RPMI8226 (cell line): ENCODE results near the gene ABCF1.
"Not testable (repeated sequence)": the region's sequence is repeated elsewhere in the genome, so short reads cannot be mapped to it uniquely, and the experiment has no call there.

Experiments
- DNase-seq: peaks from one replicate; pipeline ENCODE4 v3.0.0-alpha.2; 2015

ABCF1 gene

DNA sequence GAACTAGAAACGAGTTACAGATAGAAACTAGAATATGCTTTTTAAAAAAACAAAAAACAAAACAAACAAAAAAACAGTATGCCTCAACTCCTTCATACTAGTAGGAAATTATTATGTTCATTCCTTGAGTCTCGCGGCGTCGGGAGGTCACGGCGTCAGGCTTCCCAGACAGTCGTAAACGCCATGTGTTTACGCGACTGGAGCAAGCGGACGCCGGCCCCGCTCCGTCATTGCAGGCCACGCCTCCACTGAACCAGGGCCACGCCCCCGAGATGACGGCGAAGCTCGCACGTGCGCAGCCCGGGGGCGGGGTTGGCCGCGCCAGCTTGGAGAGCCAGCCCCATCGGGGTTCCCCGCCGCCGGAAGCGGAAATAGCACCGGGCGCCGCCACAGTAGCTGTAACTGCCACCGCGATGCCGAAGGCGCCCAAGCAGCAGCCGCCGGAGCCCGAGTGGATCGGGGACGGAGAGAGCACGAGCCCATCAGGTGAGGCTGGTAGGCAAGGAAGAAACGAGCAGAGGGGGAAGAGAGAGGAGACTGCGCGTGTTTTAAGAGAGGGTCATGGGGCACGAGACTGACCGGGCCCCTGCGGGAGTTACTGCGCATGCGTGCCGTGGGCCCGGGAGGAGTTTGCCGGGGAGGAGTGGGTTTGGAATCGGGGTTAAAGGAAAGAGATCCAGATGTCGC lies at the start of gene ABCF1:
ABCF1 (plus strand) TSS at position 368 of the 687 bp plus-strand sequence; CDS start at position 414, 46 bp downstream.
- DNase-seq = peak; percentile 99

DNA sequence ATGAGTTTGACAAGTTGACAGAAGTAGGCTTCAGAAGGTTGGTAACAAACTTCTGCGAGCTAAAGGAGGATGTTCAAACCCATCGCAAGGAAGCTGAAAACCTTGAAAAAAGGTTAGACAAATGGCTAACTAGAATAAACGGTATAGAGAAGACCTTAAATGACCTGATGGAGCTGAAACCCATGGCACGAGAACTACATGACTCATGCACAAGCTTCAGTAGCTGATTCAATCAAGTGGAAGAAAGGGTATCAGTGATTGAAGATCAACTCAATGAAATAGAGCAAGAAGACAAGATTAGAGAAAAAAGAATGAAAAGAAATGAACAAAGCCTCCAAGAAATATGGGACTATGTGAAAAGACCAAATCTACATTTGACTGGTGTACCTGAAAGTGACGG lies 49.3 kb upstream of the ABCF1 start:
- not testable (repeated sequence) for DNase-seq

DNA sequence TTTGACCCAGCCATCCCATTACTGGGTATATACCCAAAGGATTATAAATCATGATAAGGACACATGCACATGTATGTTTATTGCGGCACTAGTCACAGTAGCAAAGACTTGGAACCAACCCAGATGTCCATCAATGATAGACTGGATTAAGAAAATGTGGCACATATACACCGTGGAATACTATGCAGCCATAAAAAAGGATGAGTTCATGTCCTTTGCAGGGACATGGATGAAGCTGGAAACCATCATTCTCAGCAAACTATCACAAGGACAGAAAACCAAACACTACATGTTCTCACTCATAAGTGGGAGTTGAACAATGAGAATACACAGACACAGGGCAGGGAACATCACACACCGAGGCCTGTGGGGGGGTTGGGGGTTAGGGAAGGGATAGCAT lies 44.8 kb upstream of the ABCF1 start:
- DNase-seq = not testable (repeated sequence)

DNA sequence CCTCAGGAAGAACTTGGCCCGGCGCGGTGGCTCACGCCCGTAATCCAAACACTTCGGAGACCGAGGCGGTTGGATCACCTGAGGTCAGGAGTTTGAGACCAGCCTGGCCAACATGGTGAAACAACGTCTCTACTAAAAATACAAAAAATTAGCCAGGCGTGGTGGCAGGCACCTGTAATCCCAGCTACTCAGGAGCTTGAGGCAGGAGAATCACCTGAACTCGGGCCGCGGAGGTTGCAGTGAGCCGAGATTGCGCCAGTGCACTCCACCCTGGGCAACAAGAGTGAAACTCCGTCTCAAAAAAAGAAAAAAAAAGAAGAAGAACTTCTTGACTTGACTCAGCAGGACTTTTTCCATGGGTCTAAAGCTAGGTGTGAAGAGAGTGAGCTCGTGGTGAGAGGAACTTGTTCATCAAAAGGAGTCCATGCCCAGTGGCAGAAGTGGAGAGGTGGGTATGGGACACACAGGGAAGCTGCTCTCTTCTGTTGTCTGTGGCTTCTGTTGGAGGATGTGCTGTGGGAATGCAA lies 41.8 kb upstream of the ABCF1 start:
- peak; percentile 44 for DNase-seq

DNA sequence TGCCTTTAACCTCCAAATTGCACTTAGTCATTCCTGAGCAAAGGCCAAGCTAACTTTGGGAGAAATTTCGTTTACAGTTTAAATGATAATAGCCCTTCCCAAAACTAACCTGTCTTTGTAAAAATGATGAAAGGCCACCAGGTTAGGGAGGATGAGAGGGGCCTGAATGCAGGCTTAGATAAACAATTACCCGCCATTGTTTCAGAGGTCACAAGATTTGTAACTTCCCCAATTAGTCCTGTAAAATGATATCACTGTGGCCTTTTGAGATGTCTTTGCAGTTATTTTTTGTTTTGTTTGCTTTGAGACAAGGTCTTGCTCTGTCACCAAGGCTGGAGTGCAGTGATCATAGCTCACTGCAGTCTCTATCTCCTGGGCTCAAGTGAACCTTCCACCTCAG lies 41.2 kb upstream of the ABCF1 start:
- no peak for DNase-seq

DNA sequence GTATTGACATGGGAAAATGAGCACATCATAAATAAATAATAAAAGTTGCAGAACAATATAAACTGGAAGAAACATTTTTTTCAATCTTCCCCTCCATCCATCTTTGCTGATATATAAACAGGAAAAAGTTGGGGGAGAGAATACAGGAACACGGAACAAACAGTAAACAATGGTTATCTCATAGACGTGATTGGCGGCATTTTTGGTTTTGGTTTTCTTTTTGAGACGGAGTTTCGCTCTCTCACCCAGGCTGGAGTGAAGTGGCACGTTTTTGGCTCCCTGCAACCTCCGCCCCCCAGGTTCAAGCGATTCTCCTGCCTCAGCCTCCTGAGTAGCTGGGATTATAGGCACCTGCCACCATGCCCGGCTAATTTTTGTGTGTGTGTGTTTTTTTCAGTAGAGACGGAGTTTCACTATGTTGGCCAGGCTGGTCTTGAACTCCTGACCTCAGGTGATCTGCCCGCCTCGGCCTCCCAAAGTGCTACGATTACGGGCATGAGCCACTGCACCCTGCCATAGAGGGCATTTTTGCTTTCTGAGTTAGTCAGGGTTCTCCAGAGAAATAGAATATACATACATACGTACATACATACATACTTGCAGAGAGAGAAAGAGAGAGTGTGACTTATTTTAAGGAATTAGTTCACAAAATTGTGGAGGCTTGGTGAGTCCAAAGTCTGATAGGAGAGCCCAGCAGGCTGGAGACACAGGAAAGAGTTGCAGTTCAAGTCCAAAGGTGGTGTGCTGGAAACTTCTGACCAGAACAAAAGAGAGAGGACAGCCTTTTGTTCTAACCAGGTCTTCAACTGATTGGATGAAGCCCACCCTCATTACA lies 37.6 kb upstream of the ABCF1 start:
- DNase-seq = no peak

DNA sequence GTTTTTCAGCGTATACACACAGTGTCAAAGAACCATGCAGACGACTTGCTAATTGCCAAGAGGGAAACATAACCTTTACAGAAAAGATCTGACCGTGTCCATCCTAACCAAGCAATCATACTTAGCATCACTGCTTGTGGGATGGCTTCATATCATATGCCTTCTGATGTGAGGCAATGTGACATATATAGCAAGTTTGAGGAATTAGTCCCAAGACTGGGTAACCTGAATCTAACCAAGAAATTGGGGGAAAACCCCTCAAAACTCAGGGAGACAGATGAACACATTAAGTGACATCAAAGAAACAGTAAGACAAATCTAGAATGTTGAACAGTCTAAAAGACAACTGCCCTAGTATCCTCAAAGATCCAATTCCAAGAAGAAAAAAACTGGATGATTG lies 33.3 kb upstream of the ABCF1 start:
- no peak for DNase-seq

DNA sequence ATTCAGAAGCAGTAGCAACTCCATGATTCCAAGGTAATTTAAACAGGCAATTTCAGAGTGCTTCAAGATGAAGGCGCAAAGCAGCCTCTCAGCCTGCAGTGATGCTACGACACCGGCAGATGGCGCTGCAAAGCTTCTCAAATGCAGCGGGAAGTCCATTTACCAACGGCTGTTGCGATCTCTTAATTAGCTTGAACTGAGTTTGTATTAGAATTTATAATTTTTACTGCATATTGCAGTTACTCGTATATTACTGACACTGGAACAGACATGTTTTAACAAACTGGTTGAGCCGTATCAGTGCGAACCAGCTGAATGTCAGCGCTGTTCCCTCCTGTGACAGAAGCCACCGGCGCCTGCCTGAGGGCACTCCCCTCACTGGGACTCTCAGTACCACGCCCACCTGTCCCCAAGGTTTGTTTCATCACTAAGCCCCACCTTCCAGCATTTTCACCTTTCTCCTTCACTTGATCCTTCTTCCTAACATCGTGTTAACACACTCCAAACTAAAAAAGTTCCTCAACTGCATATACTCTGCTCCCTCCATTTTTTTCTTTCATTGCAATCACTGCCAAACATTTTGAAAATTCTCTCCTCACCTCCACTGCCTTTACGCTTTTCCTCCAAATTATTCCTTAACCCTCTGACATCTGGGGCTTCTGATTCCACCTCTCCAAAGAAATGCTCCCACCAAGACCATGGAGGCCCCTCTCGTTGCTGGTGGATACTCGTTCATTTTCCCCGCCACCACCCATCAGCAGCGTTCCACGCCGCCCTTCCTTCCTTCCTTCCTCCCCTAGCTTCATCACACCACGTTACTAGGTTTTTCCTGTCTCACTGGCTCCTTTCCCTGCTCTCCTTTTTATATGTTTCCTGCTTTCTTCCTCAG lies 29.5 kb upstream of the ABCF1 start:
- DNase-seq = peak; percentile 87

DNA sequence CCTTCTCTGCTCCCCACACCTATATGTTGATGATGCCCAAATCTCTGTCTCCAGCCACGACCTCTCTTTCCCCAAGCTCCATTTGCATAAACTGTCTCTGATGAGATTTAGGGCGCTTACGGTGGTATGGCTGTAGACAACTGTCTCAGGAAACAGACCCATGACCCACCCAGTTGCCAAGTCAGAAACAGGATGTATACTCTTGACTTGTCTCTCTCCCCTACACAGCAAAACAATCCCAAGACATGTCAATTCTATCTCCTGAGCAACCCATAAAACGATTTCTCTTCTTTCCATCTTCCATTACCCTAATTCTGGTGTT lies 28.9 kb upstream of the ABCF1 start:
- no peak for DNase-seq

DNA sequence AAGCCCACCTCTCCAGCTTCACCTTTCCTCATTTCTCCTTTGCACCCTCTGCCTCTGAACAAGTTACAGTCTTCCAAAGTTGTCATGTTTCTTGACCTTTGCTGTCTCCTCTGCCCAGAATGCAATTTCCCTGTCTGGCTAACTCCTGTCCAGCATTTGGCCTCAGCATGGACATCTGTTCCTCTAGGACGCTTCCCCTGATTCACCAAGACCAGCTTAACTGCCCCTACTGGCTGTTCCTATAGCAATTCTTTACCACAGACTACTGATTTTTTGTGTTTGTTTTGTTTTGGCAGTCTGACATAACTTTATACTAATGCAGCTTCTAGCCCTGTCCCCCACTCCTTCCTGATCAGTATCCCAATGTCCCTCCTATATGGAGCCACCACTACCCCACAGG lies 28.3 kb upstream of the ABCF1 start:
- DNase-seq = no peak

DNA sequence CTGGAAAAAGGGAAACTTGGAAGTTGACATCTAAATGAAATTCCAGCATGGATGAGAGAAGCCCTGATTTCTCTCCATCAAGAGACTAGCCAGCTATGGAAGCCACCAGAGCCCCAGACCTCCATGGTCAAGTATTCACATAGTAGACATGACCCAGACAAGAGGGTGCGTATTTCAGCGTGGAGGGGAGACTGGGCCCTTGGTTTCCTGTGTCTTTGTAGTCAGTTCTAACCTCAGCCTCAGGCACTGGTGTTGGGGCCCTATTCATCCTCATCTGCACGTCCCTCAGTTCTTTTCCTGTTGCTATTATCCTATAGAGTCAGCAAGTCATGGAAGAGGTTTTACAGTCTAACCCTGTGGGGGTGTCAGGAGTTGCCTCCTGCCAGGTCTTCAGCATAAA lies 27.4 kb upstream of the ABCF1 start:
- no peak for DNase-seq

DNA sequence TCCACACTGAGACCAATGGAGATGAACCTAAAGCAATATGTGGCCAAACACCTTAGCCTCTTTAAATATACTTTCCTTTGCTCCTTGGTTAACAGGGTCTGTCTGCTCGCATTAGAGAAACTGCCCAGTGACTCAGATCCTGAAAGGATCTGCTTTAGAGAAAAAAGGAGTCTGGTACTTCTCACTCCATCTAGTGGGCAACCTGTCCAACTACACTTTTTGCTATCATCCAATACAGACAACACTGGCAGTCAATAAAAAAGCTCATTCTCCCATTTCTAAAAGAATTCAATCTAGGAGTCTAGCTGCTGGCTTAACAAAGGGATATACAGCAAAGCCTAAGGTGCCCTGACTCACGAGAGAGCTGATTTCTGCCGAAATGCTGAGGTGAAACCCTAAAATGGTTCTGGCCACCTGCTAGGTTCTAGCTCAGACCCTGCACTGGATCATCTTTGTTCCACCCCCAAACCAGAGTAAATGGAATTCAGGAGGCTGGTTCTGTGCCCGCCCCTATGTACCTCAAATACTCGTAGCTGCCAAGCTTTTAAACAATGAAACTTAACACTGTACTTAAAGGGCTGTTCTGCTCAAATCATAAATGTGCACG lies 26.5 kb upstream of the ABCF1 start:
- DNase-seq = peak; percentile 57

DNA sequence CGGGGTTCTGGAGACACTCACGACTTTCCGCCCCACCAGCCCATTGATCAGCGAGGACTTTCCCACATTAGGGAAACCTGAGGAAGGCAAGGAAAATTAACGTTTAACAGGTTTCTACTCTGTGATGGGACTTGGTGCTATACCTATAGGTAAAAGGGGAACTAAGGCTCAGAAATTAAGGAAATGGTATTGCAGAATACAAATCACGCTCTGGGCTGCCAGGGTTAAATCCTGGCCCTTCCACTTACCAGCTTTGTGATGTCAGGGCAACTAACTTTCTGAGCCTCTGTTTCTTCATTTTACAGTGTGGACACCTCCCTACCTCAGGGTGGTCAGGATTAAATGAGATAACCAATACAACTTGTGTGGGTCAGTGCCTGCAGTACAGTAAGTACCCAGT lies 23.8 kb upstream of the ABCF1 start:
- no peak for DNase-seq

DNA sequence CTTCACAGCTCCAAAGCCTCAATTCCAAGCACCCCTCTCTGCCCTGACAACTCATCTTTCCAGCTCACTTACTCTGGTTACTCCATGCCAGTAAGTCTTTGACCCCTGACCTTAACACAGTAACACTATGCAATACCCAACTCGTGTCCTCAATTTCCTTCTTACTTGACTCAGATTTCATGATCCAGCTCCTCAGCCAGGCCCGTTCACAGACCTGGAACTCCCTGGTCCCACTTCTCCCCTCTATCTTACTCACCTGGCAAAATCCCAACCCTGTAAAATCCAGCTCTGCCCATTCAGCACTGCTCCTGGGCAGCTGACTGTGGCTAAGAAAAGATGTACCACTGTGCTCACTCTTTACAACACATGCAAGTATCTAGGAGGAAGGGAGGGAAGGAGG lies 22.9 kb upstream of the ABCF1 start:
- DNase-seq = no peak

DNA sequence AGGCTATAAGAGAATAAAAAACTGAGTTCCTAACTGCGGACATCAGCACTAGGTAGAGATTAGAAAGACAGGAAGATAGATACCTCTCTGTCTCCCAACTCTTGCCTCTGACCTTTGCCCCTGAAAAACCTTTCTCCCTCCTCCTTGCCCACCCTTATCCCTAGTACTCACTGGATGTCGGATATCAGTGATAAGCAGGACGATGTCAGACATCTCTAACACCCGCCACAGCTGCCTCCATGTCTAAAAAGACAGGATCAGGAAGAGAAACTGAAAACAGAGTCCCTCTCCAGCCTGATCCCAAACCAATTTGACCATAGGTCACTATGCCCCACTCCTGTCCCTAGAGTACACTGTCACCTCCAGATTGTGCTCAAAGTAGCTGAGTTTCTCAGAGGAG lies 16.8 kb upstream of the ABCF1 start:
- DNase-seq = no peak

DNA sequence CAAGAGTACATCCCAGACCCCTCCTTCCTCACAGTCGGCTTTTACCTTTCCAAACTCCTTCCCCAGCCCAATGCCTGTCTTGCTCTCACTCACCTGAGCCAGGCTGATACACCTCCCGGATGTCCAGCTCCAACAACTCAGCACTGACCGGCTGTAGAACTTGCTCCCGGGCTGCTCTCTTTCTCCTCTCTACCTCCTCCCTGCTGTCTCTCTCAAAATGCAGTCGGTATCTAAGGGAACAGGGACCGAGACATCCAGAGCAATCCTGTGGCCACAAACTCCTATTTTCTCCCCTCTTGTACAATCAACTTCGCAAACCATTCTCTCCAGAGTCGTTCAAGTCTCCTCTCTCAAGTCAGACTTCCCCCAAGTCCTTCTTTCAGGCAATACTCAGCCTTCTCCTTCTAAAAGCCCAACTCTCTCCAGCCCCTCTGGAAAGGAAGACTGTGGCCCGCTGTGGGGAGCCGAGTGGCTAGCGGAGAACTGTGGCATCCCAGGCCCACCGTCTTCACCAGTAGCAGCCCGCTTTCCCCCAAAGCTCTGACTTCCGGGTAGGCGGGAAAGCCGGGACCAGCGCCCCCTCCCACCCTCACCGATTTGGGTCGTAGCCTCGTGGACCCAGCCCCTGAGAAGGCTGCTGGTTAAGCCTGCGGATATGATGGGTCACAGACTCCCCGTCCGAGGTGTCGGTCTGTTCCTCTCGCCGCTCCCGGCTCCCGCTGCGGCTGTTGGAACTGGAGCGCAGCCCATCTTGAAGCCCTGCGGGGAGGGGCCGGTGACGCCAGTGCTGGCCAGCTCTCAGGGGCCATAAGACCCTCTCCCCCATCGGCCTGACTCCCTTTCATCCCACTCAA lies 16.1 kb upstream of the ABCF1 start:
- peak; percentile 17 for DNase-seq

DNA sequence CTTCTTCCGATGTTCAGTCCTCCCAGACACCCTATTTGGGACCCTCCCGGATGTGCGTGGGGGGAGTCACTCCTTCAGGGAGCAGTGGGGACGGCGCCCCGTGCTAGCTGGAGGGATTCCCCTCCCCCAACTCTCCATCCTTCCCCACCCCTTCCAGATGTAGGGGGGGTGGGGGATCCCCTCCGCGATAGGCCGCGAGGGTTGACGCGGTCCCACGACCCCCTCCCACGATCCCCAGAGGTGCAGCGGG lies 15.5 kb upstream of the ABCF1 start:
- DNase-seq = no peak

DNA sequence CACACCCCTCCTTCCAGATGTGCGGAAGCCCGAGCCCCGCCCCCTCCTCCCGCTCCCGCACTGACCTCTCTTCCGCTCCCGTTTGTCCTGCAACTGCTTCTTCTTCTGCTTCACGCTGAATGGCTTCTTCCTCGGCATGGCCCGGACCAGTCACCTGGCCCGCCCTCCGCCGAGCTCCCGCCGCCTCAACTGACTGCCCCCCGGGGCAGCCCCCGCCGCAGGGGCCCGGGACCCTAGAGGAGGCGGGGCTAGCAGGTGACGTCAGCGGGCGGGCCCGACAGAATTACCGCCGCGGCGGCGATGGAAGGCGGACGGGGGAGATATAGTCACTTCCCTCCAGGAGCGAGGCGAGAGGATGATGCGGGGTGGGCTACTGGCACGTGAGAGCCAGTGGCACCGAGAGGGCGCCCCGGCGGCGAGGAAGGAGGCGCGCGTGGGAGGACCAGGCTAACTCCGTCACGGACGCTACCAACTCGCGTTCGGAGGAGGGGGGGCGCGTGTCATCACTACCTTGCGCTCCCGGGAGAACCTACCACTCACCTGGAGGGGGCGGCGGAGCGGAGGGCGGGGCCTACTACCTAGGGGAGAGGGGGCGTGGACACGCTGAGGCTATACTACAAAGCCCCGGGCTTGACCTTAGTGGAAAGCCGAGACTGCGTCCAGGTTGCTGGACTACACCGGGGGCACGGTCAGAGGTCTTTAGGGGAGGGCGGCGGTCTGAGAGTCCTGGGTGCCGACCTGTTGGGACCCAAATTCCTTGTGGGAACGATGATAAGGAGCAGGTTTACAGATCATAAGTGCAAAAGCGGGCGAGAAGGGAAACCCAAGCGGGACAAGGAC lies 15.0 kb upstream of the ABCF1 start, which contains the start of gene GNL1:
GNL1 (minus strand) TSS at position 424 of the 840 bp plus-strand sequence; CDS start at position 138, 286 bp downstream.
- DNase-seq = peak; percentile 99

DNA sequence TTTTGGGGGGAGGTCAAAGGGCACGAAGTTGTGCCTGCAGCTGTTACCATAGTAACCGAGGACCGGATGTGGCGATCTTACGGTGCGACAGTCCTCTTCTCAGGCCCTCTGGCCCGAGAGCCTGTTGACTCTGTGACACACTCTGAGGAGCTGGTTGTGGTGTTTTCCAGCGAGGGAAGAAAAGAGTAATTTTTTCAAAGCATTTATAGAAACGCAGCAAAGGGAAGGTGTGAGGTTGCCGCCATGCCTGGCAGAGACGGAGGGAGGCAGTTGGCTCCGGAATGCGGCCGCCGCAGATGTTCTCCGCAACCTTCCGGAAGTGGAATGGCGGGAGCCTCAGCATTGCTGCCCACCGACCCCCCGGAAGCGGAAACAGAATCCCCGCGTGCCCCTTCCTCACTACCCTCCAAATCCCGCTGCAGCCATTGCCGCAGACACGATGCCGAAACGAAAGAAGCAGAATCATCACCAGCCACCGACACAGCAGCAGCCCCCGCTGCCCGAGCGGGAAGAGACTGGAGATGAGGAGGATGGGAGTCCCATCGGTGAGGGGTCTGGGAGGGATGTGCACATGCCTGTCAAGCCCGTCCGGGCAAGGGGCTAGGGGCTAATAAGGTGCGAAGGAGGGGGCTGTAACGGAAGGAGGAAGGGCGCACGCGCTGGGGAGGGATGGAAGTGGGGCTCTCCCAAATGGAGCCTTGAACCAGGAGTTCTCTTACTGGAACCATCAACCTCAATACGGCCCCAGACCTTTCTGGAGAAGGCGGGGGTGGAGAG lies 14.1 kb upstream of the ABCF1 start, which contains the start of gene PRR3:
PRR3 (plus strand) TSS at position 390 of the 777 bp plus-strand sequence; CDS start at position 440, 50 bp downstream.
- DNase-seq = peak; percentile 98

DNA sequence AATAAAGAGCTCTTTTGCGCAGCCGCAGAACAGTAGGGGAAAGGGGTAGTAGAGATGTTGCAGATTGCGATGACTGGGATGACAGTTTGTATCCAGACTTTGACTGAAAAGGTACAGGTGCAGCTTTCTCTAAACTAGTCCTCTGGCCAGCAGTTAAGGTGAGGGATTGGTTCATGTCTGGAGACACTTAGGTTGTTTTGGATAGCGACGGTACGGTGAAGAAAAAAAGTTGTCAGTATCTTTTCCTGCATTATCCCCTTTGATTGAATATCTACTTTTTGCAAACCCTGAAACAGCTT lies 13.6 kb upstream of the ABCF1 start:
- DNase-seq = no peak
